Brain microvascular endothelial cell (primary cell): ENCODE results near the gene ZNF670.

Experiments
- DNase-seq: peaks from one replicate; pipeline ENCODE4 v3.0.0-alpha.2; 2020
- H3K27ac ChIP-seq: fragments of 250-450 bp; sonication (Bioruptor Pico); 2 replicates; pipeline ENCODE4 v1.5.1; 2020; ENCODE audit warnings: mild to moderate bottlenecking, moderate library complexity
- H3K27me3 ChIP-seq: fragments of 250-450 bp; sonication (Bioruptor Pico); replicated peaks from 2 replicates; pipeline ENCODE4 v1.5.1; 2020; ENCODE audit warnings: mild to moderate bottlenecking
- H3K36me3 ChIP-seq: fragments of 250-450 bp; sonication (Bioruptor Pico); replicated peaks from 2 replicates; pipeline ENCODE4 v1.5.1; 2020; ENCODE audit warnings: mild to moderate bottlenecking
- H3K4me3 ChIP-seq: 2 replicates; pipeline ENCODE4 v1.5.1; 2011; ENCODE audit warnings: low read depth, mild to moderate bottlenecking, control low read depth, low read length, moderate library complexity
- CTCF ChIP-seq: IDR thresholded peaks from 2 replicates; pipeline ENCODE4 v1.5.1; 2011; ENCODE audit warnings: low read depth, mild to moderate bottlenecking, moderate library complexity, low read length, control low read depth, inconsistent platforms; ENCODE audit errors: missing control alignments
- in situ Hi-C: cut with HindIII; loops from 2 replicates; pipeline ENCODE4 v1.10.0; 2017; ENCODE audit warnings: low sequenced_read_pairs, low pct_ligation_motif_present

ZNF670 gene

DNA sequence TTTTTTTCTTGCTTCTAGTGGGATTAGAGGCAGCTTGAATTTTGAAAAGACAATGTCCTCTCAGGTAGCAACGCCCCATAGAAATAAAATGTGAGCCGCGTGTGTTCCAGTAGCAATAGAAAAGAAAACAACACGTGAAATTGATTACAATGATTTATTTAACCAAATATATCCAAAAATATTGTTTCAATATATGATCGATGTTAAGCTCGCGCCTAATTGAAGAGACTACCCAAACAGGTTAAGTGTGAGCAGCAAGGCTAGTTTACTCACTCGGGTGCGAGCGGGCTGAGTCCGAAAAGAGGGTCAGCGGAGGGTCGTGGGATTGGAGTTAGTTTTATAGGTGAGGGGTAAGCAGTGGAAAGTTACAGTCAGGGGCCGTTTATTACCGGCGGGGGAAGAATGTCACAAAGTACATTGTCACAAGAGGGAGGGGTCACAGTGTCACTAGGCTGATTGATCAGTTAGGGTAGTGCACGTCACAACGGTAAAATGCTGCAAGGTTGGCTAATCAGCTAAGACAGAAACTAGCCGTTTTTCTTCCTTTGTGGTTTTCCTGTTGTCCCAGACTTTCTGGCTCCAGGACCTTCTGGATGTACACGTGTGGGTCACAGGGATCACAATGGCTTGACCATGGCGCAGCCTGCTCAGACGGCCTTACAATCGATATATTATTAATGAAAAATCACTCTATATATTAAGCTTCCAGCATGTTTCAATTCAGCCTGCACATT is 697 bp upstream of the ZNF670 start:
- no peak for DNase-seq
- H3K27me3 ChIP-seq: no peaks in the 10 kb centered on the region
- no peak for TF ChIP-seq CTCF
- in situ Hi-C loops: no loop called here
- no peak overlapping the region for H3K27ac ChIP-seq
- peak overlapping the region; percentile 77 for H3K4me3 ChIP-seq
- H3K36me3 ChIP-seq: no peaks in the 10 kb centered on the region

- Histone ChIP-seq H3K27me3 (no peaks in the 10 kb centered on the region), H3K36me3 (no peaks in the 10 kb centered on the region), H3K4me3 (peak overlapping the region; percentile 77), H3K27ac (peak overlapping the region; percentile 28)
- no peak for DNase-seq
- TF ChIP-seq CTCF: no peak
- in situ Hi-C loops: no loop called here
Measured at GRCh38 chr1:247077876-247078257, 744 bp downstream of the ZNF670 start.

- no peaks in the 10 kb centered on the region for H3K27me3 ChIP-seq
- H3K27ac ChIP-seq: no peak overlapping the region
- DNase-seq: no peak
- TF ChIP-seq CTCF: no peak
- in situ Hi-C loops: no loop called here
- no peaks in the 10 kb centered on the region for H3K36me3 ChIP-seq
- no peak overlapping the region for H3K4me3 ChIP-seq
Measured at GRCh38 chr1:247077213-247077612, 1.4 kb downstream of the ZNF670 start.

GRCh38 chr1:247070645-247071044 is 8.0 kb downstream of the ZNF670 start:
- Histone ChIP-seq H3K36me3 (no peaks in the 10 kb centered on the region), H3K27ac (no peak overlapping the region), H3K27me3 (no peaks in the 10 kb centered on the region), H3K4me3 (no peak overlapping the region)
- DNase-seq: no peak
- no peak for TF ChIP-seq CTCF
- in situ Hi-C loops: no loop called here

- Histone ChIP-seq H3K4me3 (no peak overlapping the region), H3K36me3 (no peaks in the 10 kb centered on the region), H3K27me3 (no peaks in the 10 kb centered on the region), H3K27ac (no peak overlapping the region)
- in situ Hi-C loops: no loop called here
- no peak for TF ChIP-seq CTCF
- no peak for DNase-seq
Measured at GRCh38 chr1:247064304-247064703, 14.3 kb downstream of the ZNF670 start.

GRCh38 chr1:247060771-247061170 is 17.8 kb downstream of the ZNF670 start:
- Histone ChIP-seq H3K27ac (no peak overlapping the region), H3K36me3 (no peaks in the 10 kb centered on the region), H3K27me3 (no peaks in the 10 kb centered on the region), H3K4me3 (no peak overlapping the region)
- in situ Hi-C loops: no loop called here
- DNase-seq: no peak
- no peak for TF ChIP-seq CTCF
